ENCODE data around the gene MOG. TPM values are rescaled to one million over a fixed set of nuclear protein-coding genes. Genes with fewer than 3 reads are reported as not detected.

Gene MOG
- total RNA-seq, 1 experiment from 2014 or later: not detected

GRCh38 chr6:29709188-29709587, 52.3 kb downstream of the MOG start:
- DNase-seq (ENCODE audit: low spot score): no peak
- in situ Hi-C loops (cut with HindIII; ENCODE audit: low sequenced_read_pairs): no loop called here

- in situ Hi-C loops (cut with HindIII; ENCODE audit: low sequenced_read_pairs): no loop called here
- DNase-seq (ENCODE audit: low spot score): no peak
These were observed 53.5 kb downstream of the MOG start for GRCh38 chr6:29710281-29710941.

GRCh38 chr6:29720863-29721262, 64.0 kb downstream of the MOG start:
- in situ Hi-C loops (cut with HindIII; ENCODE audit: low sequenced_read_pairs): no loop called here
- no peak for DNase-seq (ENCODE audit: low spot score)

Other genes starting within 250 kb of the MOG start
- gene OR12D1, start 242.2 kb upstream of the MOG start, total RNA-seq (2014; rRNA removed; shearing (Covaris generic)): not detected in 2 replicates
- not detected in 2 replicates for gene OR10C1, start 217.8 kb upstream of the MOG start, total RNA-seq (2014; rRNA removed; shearing (Covaris generic))
- gene OR11A1, start 200.0 kb upstream of the MOG start, total RNA-seq (2014; rRNA removed; shearing (Covaris generic)): not detected in 2 replicates
- gene OR2H1, start 199.9 kb upstream of the MOG start, total RNA-seq (2014; rRNA removed; shearing (Covaris generic)): not detected in 2 replicates
- not detected in 2 replicates for gene MAS1L, start 169.1 kb upstream of the MOG start, total RNA-seq (2014; rRNA removed; shearing (Covaris generic))
- 0.17 TPM in 1 of 2 replicates, not detected in the other for gene UBD, start 97.4 kb upstream of the MOG start, total RNA-seq (2014; rRNA removed; shearing (Covaris generic))
- not detected in 2 replicates for gene OR2H2, start 72.0 kb upstream of the MOG start, total RNA-seq (2014; rRNA removed; shearing (Covaris generic))
- 2.2 and 3.6 TPM in 2 replicates for gene GABBR1, start 23.9 kb upstream of the MOG start, total RNA-seq (2014; rRNA removed; shearing (Covaris generic))
- gene ZFP57, start 24.1 kb downstream of the MOG start, total RNA-seq (2014; rRNA removed; shearing (Covaris generic)): not detected in 2 replicates
- gene HLA-F, start 66.3 kb downstream of the MOG start, total RNA-seq (2014; rRNA removed; shearing (Covaris generic)): not detected in 2 replicates
- not detected in 2 replicates for gene HLA-G, start 170.7 kb downstream of the MOG start, total RNA-seq (2014; rRNA removed; shearing (Covaris generic))